Naive thymus-derived CD4-positive, alpha-beta T cell (primary cell): ENCODE results near the gene SMAP1. TPM values are rescaled to one million over a fixed set of nuclear protein-coding genes. Genes with fewer than 3 reads are reported as not detected.
A peak's percentile ranks its signal among the peaks of the same experiment; 100 is the strongest.

Experiments
- ATAC-seq: fragments of 150-1000 bp; cut with Tn5 transposase; 2 replicates; pipeline ENCODE4 v1.10.0; 2021; ENCODE audit warnings: mild to moderate bottlenecking, moderate library complexity
- CTCF ChIA-PET: fragments of 350-600 bp; sonication (Branson Sonifier 250); formaldehyde crosslinking; loops from one replicate; lab custom pipeline; 2021; ENCODE audit warnings: antibody characterized with exemption; lab: Charles Lee
- POLR2A ChIA-PET: fragments of 350-600 bp; sonication (Branson Sonifier 250); formaldehyde crosslinking; loops from one replicate; lab custom pipeline; 2021; ENCODE audit warnings: antibody characterized with exemption, inconsistent platforms; lab: Charles Lee
- DNase-seq, 9 donors: peaks; one replicate each; pipeline versions ENCODE4 v3.0.0 to v3.0.0-alpha.2; 2020 to 2022; ENCODE audit warnings: mixed read lengths in 1 of 9
- H3K27ac ChIP-seq: one replicate; pipeline ENCODE4 v1.7.0; 2013; ENCODE audit warnings: mild to moderate bottlenecking, low read depth, low read length, moderate library complexity
- H3K27me3 ChIP-seq, 2 donors: one replicate each; pipeline ENCODE4 v1.7.0; 2013; ENCODE audit warnings: low read length in 2 of 2, mild to moderate bottlenecking in 2 of 2, moderate library complexity in 2 of 2; ENCODE audit not compliant: control insufficient read depth in 2 of 2, insufficient read depth in 2 of 2
- H3K36me3 ChIP-seq, 3 experiments: 1 replicate in 2 of 3; 2 replicates in 1 of 3; pipeline ENCODE4 v1.7.0; 2013; ENCODE audit warnings: low read length in 3 of 3, mild to moderate bottlenecking in 3 of 3, moderate library complexity in 1 of 3; ENCODE audit not compliant: insufficient read depth in 3 of 3, control insufficient read depth in 2 of 3
- H3K4me1 ChIP-seq, 2 donors: one replicate each; pipeline ENCODE4 v1.7.0; 2013; ENCODE audit warnings: low read length in 2 of 2, mild to moderate bottlenecking in 2 of 2, moderate library complexity in 1 of 2; ENCODE audit not compliant: control insufficient read depth in 2 of 2, insufficient read depth in 2 of 2
- H3K4me3 ChIP-seq: 2 replicates; pipeline ENCODE4 v1.7.0; 2013; ENCODE audit warnings: mild to moderate bottlenecking, low read length
- H3K9me3 ChIP-seq, 3 experiments: 1 replicate in 2 of 3; 2 replicates in 1 of 3; pipeline ENCODE4 v1.7.0; 2013; ENCODE audit warnings: low read length in 3 of 3; ENCODE audit not compliant: control insufficient read depth in 2 of 3
- H3K27ac Mint-ChIP-seq, 9 donors: one replicate each; pipeline ENCODE4 v1.8.0; 2020 to 2022; ENCODE audit warnings: mixed read lengths in 9 of 9, mild to moderate bottlenecking in 8 of 9, moderate library complexity in 5 of 9, inconsistent platforms in 2 of 9
- H3K27me3 Mint-ChIP-seq, 5 donors: one replicate each; pipeline ENCODE4 v1.8.0; 2021 to 2022; ENCODE audit warnings: mixed read lengths in 5 of 5, mild to moderate bottlenecking in 1 of 5
- H3K36me3 Mint-ChIP-seq, 5 donors: one replicate each; pipeline ENCODE4 v1.8.0; 2020 to 2022; ENCODE audit warnings: mixed read lengths in 5 of 5, mild to moderate bottlenecking in 3 of 5, inconsistent platforms in 1 of 5
- H3K4me1 Mint-ChIP-seq, 7 donors: one replicate each; pipeline ENCODE4 v1.8.0; 2020 to 2022; ENCODE audit warnings: mixed read lengths in 7 of 7, mild to moderate bottlenecking in 3 of 7, inconsistent platforms in 1 of 7
- H3K4me3 Mint-ChIP-seq, 10 donors: one replicate each; pipeline ENCODE4 v1.8.0; 2020 to 2022; ENCODE audit warnings: mild to moderate bottlenecking in 10 of 10, mixed read lengths in 10 of 10, moderate library complexity in 6 of 10, inconsistent platforms in 2 of 10
- H3K9me3 Mint-ChIP-seq, 11 donors: one replicate each; pipeline ENCODE4 v1.8.0; 2020 to 2022; ENCODE audit warnings: mixed read lengths in 11 of 11, mild to moderate bottlenecking in 4 of 11, inconsistent platforms in 1 of 11, moderate library complexity in 1 of 11
- intact Hi-C, 2 donors: fragments of 100-400 bp; cut with micrococcal nuclease; formaldehyde crosslinking; loops; one replicate each; pipeline ENCODE4 v1.15.1; 2023
- polyA plus RNA-seq, 2 donors: library from polyadenylated mRNA; unstranded; fragments of 300-500 nt; fragmentation: Illumina TruSeq; gene quantifications; one replicate each; pipeline ENCODE4 v1.2.3, GENCODE V29; 2021
- total RNA-seq, 6 experiments: library from RNA in 5 of 6; stranded (reverse) in 5 of 6; gene quantifications; 1 replicate in 5 of 6; 2 replicates in 1 of 6; pipeline ENCODE4 v1.2.3 and lab custom pipeline; 2021 to 2026

The SMAP1 gene
- total and polyA plus RNA-seq, 7 experiments from 2014 or later = 11.3 to 45.7 (median 19.7) TPM

DNA sequence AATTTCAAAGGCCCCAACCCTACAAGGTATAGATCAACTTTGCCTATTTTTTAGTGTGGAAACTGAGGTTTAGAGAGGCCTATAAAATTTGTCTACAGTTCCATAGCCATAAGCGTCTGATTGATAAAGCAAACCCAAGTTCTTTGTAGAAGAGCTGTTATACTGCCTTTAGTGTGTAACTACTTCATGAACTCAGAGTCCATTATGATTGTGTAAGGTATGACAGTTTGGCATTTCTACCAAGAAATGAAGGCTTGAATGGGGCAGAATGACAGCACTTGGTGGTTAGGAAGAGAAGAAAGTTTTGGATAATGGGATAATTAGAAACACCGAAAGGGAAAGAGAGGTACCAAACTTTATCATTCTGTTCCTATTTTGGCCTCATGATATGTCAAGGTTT, 38.1 kb downstream of the SMAP1 start:
- ChIA-PET POLR2A (no interaction called here), CTCF (interaction anchor here (0.7 to 1.7 kb wide), 4 partner anchors 53 to 250 kb away, joined by 3 to 6 read pairs (median 4); no protein-coding TSS in a partner anchor)
- DNase-seq (no peak), ATAC-seq (no peak)
- H3K27me3 Mint-ChIP-seq = no peaks in the 10 kb centered on the region
- H3K36me3 Mint-ChIP-seq = peaks cover 0 to 13% (median 8%) of the 10 kb centered on the region in 5 donors
- peaks cover 25 to 76% (median 64%) of the 10 kb centered on the region in 7 donors for H3K4me1 Mint-ChIP-seq
- Histone ChIP-seq H3K4me1 (peaks cover 5% of the 10 kb centered on the region in 2 donors), H3K27me3 (no peaks in the 10 kb centered on the region), H3K4me3 (no peak overlapping the region), H3K27ac (no peak overlapping the region), H3K36me3 (no peaks in the 10 kb centered on the region), H3K9me3 (no peaks in the 10 kb centered on the region)
- peaks cover 0 to 1% (median 0%) of the 10 kb centered on the region in 11 donors for H3K9me3 Mint-ChIP-seq
- intact Hi-C loops = loop anchor here (1.0 to 2.0 kb wide), 4 partner anchors 179 to 307 kb away; no protein-coding TSS in a partner anchor
- peak overlapping the region in 2 of 9 donors; percentile 10 to 74 for H3K27ac Mint-ChIP-seq
- H3K4me3 Mint-ChIP-seq = no peak overlapping the region

DNA sequence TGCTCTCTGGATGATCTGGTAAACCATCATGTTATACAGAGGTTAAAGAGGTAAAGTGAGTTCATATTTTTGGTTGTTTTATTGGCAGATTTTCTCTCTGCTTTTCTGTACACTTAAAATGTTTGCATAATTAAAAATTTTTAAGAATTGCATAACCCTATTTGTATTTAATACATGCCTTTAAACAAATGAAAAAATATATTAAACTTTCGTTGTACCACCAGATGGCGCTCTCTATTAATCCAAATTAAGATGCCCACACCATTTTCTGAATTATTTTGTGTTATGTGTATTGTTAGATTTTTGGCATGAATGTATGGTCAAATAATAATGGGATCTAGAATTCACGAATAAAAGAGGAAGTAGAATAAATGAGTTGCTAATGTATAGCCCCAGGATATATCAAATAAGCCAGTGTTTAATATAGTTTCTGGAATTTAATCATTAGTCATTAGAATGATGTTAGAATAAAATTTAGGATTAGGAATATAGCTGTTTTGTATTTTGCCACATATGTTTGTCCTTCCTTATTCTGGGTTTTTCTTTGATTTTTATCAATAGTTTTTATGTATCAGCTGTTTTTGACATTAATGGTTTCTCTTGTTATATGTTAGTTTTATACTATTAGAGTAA, 38.9 kb downstream of the SMAP1 start:
- Histone ChIP-seq H3K4me1 (peaks cover 5% of the 10 kb centered on the region in 2 donors), H3K27me3 (no peaks in the 10 kb centered on the region), H3K4me3 (no peak overlapping the region), H3K36me3 (no peaks in the 10 kb centered on the region), H3K27ac (no peak overlapping the region), H3K9me3 (no peaks in the 10 kb centered on the region)
- Mint-ChIP-seq H3K4me3 (no peak overlapping the region), H3K4me1 (peaks cover 25 to 73% (median 59%) of the 10 kb centered on the region in 7 donors), H3K27ac (no peak overlapping the region), H3K36me3 (peaks cover 0 to 8% (median 5%) of the 10 kb centered on the region in 5 donors), H3K9me3 (peaks cover 0 to 1% (median 0%) of the 10 kb centered on the region in 11 donors), H3K27me3 (no peaks in the 10 kb centered on the region)
- POLR2A ChIA-PET = no interaction called here
- CTCF ChIA-PET = interaction anchor here (0.6 to 3.1 kb wide), 10 partner anchors 9 to 249 kb away, joined by 3 to 37 read pairs (median 4); no protein-coding TSS in a partner anchor
- intact Hi-C loops = loop anchor here (1.0 to 2.0 kb wide), 4 partner anchors 178 to 306 kb away; no protein-coding TSS in a partner anchor
- DNase-seq = peak in 6 of 9 donors; percentile 14 to 50 (median 45)
- ATAC-seq = peak; percentile 47

DNA sequence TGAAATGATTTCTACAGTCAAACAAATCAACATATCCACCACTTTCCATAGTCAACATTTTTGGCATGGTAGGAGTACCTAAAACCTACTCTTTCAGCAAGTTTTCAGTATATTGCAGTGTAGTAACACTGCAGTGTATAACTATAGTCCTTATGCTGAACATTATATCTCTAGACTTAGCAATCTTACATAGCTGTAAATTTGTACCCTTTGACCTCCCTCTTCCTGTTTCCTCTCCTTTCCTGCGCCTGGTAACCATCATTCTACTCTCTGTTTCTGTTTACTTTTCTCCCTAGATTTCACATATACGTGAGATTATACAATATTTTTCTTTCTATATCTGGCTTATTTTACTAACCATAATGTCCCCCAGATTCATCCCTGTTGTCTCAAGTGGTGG, 40.2 kb downstream of the SMAP1 start:
- CTCF ChIA-PET = interaction anchor here (0.9 to 3.1 kb wide), 5 partner anchors 9 to 305 kb away, joined by 3 to 37 read pairs (median 8); no protein-coding TSS in a partner anchor
- Histone ChIP-seq H3K27ac (no peak overlapping the region), H3K27me3 (no peaks in the 10 kb centered on the region), H3K4me3 (no peak overlapping the region), H3K36me3 (no peaks in the 10 kb centered on the region), H3K9me3 (no peaks in the 10 kb centered on the region), H3K4me1 (peaks cover 5% of the 10 kb centered on the region in 2 donors)
- H3K9me3 Mint-ChIP-seq = peaks cover 0 to 1% (median 0%) of the 10 kb centered on the region in 11 donors
- peak overlapping the region in 2 of 9 donors; percentile 8 to 19 for H3K27ac Mint-ChIP-seq
- peaks cover 29 to 71% (median 61%) of the 10 kb centered on the region in 7 donors for H3K4me1 Mint-ChIP-seq
- POLR2A ChIA-PET = no interaction called here
- H3K27me3 Mint-ChIP-seq = no peaks in the 10 kb centered on the region
- intact Hi-C loops = loop anchor here (2.0 kb wide), 1 partner anchor 305 kb away; no protein-coding TSS in a partner anchor
- ATAC-seq = no peak
- no peak for DNase-seq
- H3K4me3 Mint-ChIP-seq = no peak overlapping the region
- peaks cover 0 to 5% (median 2%) of the 10 kb centered on the region in 5 donors for H3K36me3 Mint-ChIP-seq

DNA sequence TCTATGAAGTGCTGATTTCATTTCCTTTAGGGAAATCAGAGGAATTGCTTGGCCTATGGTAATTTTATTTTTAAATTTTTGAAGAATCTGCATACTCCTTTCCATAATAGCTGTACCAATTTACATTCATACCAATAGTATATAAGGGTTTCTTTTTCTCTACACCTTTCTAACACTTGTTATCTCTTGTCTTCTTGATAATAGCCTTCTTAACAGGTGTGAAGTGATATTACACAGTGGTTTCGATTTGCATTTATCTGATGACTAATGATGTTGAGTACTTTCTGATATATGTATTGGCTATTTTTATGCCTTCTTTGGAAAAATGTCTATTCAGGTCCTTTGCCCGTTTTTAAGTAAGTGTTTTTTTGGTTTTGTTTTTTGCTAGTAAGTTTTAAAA, 40.8 kb downstream of the SMAP1 start:
- no peak for ATAC-seq
- intact Hi-C loops = no loop called here
- H3K4me3 Mint-ChIP-seq = no peak overlapping the region
- peaks cover 0 to 7% (median 2%) of the 10 kb centered on the region in 11 donors for H3K9me3 Mint-ChIP-seq
- POLR2A ChIA-PET = no interaction called here
- Histone ChIP-seq H3K27ac (no peak overlapping the region), H3K27me3 (no peaks in the 10 kb centered on the region), H3K4me3 (no peak overlapping the region), H3K4me1 (peaks cover 5% of the 10 kb centered on the region in 2 donors), H3K36me3 (no peaks in the 10 kb centered on the region), H3K9me3 (no peaks in the 10 kb centered on the region)
- CTCF ChIA-PET = interaction anchor here (0.9 to 3.1 kb wide), 4 partner anchors 9 to 305 kb away, joined by 3 to 37 read pairs (median 6); no protein-coding TSS in a partner anchor
- H3K27me3 Mint-ChIP-seq = no peaks in the 10 kb centered on the region
- no peak for DNase-seq
- H3K27ac Mint-ChIP-seq = peak overlapping the region in 1 of 9 donors; percentile 8
- peaks cover 5 to 10% (median 7%) of the 10 kb centered on the region in 5 donors for H3K36me3 Mint-ChIP-seq
- H3K4me1 Mint-ChIP-seq = peaks cover 33 to 75% (median 65%) of the 10 kb centered on the region in 7 donors

DNA sequence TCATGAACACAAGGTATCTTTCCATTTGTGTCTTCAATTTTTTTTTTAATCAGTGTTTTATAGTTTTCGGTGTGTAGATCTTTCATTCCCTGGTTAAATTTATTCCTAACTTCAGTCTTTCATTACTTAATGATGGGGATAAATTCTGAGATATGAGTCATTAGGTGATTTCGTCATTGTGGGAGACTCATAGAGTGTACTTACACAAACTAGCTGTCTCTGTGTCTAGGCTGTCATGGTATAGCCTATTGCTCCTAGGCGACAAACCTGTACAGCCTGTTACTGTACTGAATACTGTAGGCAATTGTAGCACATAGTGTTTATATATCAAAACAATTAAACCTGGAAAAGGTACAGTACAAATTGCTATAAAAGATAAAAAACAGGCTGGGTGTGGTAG, 42.1 kb downstream of the SMAP1 start:
- Mint-ChIP-seq H3K27ac (no peak overlapping the region), H3K4me1 (peaks cover 31 to 71% (median 65%) of the 10 kb centered on the region in 7 donors), H3K4me3 (no peak overlapping the region), H3K9me3 (peaks cover 4 to 21% (median 11%) of the 10 kb centered on the region in 11 donors), H3K27me3 (no peaks in the 10 kb centered on the region), H3K36me3 (peaks cover 9 to 17% (median 14%) of the 10 kb centered on the region in 5 donors)
- Histone ChIP-seq H3K9me3 (peaks cover 0 to 3% (median 0%) of the 10 kb centered on the region in 3 experiments), H3K27me3 (no peaks in the 10 kb centered on the region), H3K4me3 (no peak overlapping the region), H3K36me3 (no peaks in the 10 kb centered on the region), H3K4me1 (peaks cover 5% of the 10 kb centered on the region in 2 donors), H3K27ac (no peak overlapping the region)
- DNase-seq (no peak), ATAC-seq (peak; percentile 31)
- intact Hi-C loops = no loop called here
- POLR2A ChIA-PET = interaction anchor here (0.9 kb wide), 1 partner anchor 10 kb away, joined by 3 read pairs; no protein-coding TSS in a partner anchor
- CTCF ChIA-PET = interaction anchor here (0.6 to 1.7 kb wide), 4 partner anchors 17 to 250 kb away, joined by 3 to 4 read pairs (median 3); no protein-coding TSS in a partner anchor

DNA sequence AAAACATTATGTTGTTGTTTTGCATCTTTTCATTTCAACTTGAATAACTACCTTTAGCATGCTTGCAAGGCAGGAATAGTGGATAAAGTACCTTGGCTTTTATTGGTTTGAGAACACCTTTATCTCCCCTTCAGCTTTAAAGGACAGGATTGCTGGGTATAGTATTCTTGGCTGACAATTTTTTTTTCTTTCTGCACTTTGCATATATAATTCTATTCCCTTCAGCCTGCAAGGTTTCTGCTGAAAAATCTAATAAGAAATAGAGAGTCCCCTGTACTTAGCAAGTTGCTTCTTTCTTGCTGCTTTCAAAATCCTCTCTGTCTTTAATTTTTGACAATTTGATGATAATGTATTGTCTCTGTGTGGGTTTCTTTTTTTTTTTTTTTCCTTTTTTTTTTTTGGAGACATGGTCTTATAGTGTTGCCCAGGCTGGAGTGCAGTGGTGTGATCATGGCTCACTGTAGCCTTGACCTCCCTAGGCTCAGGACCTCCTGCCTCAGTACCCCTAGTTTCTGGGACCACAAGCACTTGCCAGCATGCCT, 47.1 kb downstream of the SMAP1 start:
- Mint-ChIP-seq H3K27ac (no peak overlapping the region), H3K36me3 (peaks cover 13 to 38% (median 34%) of the 10 kb centered on the region in 5 donors), H3K9me3 (peaks cover 4 to 44% (median 14%) of the 10 kb centered on the region in 11 donors), H3K4me1 (peaks cover 34 to 61% (median 58%) of the 10 kb centered on the region in 7 donors), H3K4me3 (no peak overlapping the region), H3K27me3 (no peaks in the 10 kb centered on the region)
- Histone ChIP-seq H3K36me3 (no peaks in the 10 kb centered on the region), H3K4me3 (no peak overlapping the region), H3K27me3 (no peaks in the 10 kb centered on the region), H3K4me1 (peaks cover 8 to 17% of the 10 kb centered on the region in 2 donors), H3K27ac (no peak overlapping the region), H3K9me3 (peaks cover 0 to 13% (median 0%) of the 10 kb centered on the region in 3 experiments)
- ChIA-PET POLR2A (interaction anchor here (0.7 kb wide), 1 partner anchor 17 kb away, joined by 3 read pairs; no protein-coding TSS in a partner anchor), CTCF (no interaction called here)
- DNase-seq = no peak
- no peak for ATAC-seq
- intact Hi-C loops = no loop called here
